ENCODE results near the gene PLEKHG5.
"Not testable (repeated sequence)": the region's sequence is repeated elsewhere in the genome, so short reads cannot be mapped to it uniquely, and the experiment has no call there.

PLEKHG5 gene

DNA sequence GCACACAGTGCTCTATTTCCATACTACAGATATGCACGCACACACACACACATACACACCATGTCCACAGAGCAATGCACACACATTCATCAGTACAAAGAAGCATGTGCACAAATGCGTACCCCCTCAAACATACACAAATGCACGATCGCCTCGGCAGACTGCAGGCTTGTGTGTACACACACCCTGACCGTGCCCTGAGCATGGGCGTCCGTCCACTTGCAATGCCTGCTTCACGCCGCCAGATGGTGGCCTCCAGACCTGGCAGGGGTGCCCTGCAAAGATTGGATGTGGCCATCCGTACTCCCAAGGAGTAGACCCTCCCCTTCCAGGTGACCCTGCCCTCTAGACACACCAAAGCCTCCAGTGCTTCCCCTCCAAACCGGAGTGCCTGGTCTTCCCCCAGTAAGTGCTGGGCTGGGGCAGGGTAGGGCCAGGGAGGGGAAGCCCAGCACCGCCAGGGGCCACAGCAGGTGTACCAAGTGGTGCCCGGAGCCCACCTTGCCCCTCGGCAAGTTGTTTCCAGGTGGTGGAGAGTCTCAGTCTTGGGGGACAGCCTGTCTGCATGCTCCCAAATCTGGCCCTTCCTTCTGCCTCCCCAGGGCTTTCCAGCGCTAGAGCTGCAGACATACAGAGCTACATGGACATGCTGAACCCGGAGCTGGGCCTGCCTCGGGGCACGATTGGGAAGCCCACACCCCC lies 46.3 kb downstream of the PLEKHG5 start:
- DNase-seq: peak; percentile 73 to 88

DNA sequence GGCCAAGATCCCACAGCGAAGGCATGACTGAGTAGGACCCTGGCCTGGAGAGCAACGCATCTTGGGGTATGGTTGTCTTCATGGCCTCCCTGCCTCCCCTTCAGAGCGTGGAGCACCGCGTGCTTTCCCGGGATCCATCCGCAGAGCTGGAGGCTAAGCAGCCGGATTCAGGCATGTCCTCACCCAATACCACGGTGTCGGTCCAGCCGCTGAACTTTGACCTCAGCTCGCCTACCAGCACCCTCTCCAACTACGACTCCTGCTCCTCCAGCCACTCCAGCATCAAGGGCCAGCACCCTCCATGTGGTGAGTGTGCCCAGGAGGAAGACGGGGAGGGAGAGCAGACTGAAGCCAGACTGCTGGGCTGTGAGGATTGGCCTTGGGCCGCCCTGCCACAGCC lies 47.1 kb downstream of the PLEKHG5 start:
- no peak for DNase-seq

GRCh38 chr1:6443339-6444115 lies 47.9 kb downstream of the PLEKHG5 start:
- DNase-seq: peak in 1 of 2 experiments; percentile 48

DNA sequence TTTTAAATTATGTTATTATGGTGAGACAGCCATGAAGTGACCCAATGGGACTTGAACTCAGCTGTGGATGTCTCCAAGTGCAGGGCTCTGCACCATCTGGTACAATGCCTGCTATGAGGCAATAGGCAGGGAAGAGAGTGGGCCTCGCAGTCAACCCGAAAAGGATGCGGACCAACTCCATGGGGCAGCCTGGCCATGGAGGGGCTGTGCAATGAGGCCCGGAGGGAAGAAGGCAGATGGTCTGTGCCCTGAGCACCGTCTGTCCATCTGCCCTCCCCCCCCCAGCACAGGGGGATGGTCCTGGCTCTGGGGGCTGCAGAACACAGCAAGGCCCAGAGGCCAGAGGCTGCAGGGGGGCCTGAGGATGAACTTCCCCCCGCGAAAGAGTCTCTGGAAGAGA lies 49.9 kb downstream of the PLEKHG5 start:
- no peak for DNase-seq

- peak in 1 of 2 experiments; percentile 86 for DNase-seq
These were observed 51.0 kb downstream of the PLEKHG5 start for GRCh38 chr1:6440198-6441126.

GRCh38 chr1:6438047-6438525 lies 53.4 kb downstream of the PLEKHG5 start:
- DNase-seq: peak; percentile 73 to 87

DNA sequence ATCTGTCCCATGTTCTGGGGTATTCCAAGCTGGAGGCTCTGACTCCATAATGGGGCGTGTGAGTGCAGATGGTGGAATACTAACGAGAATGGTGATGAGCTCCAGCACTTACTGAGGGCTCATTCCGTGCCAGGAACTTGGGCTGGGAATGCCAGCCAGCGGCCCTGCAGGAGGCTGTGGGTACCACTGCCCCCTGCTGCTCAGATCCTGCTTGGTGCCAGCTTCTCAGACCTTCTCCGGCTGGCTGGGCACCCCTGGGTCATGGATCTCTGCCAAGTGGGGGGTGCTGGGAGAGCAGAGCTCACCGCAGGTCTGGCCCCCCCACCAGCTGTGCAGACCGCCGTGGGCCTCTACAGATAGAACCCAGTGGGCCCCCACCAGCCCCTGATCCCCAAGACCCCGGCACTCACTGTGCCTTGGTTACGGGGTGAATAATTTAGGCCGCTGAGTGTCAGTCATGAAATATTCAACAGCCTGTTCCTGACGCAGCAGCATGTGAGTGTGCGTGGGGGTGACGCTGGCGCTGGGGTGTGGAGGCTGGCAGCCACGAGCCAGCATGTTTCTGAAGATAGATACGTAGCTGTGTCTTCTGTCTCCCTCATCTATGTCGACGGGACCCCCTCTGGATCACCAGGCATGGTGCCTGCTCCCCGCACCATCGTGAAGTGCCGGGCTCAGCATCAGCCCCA lies 54.3 kb downstream of the PLEKHG5 start:
- DNase-seq: peak in 1 of 2 experiments; percentile 74

DNA sequence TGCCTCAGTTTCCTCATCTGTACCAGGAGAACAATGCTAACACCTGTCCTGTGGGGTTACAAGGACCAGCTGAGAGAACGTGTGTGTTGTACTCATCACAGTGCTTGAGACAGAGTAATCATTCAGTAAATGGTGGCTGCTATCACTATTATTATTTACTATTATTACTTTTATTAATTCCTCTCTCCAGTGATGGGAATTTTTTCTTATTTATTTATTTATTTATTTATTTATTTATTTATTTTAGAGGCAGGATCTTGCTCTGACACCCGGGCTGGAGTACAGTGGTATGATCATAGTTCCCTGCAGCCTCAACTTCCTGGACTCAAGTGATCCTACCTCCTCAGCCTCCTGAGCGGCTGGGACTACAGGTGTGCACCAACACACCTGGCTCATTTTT lies 55.2 kb downstream of the PLEKHG5 start:
- DNase-seq: not testable (repeated sequence)

DNA sequence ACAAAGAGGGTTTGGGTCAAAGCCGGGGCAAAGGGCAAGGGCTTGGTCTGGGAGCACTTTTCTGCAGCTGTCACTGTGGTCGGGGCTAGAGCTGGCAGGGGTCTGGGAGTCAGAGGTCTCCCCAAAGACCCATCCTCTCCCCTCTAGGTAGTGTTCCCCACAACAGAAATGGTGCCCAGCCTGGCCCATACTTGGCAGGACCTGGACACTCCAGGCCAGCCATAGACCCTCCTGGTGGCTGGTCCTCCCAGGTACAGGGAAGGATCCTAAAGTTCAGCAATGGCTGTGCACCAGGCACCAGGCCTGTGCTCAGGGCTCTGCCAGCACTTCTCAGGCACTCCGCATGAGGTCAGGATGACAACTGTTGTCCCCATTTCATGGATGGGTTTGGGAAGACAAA lies 55.9 kb downstream of the PLEKHG5 start:
- DNase-seq: no peak

- DNase-seq: no peak
These were observed 56.3 kb downstream of the PLEKHG5 start for GRCh38 chr1:6435129-6435528.

GRCh38 chr1:6434186-6434585 lies 57.3 kb downstream of the PLEKHG5 start:
- DNase-seq: no peak

GRCh38 chr1:6431645-6432579 lies 59.6 kb downstream of the PLEKHG5 start:
- DNase-seq: not testable (repeated sequence)

DNA sequence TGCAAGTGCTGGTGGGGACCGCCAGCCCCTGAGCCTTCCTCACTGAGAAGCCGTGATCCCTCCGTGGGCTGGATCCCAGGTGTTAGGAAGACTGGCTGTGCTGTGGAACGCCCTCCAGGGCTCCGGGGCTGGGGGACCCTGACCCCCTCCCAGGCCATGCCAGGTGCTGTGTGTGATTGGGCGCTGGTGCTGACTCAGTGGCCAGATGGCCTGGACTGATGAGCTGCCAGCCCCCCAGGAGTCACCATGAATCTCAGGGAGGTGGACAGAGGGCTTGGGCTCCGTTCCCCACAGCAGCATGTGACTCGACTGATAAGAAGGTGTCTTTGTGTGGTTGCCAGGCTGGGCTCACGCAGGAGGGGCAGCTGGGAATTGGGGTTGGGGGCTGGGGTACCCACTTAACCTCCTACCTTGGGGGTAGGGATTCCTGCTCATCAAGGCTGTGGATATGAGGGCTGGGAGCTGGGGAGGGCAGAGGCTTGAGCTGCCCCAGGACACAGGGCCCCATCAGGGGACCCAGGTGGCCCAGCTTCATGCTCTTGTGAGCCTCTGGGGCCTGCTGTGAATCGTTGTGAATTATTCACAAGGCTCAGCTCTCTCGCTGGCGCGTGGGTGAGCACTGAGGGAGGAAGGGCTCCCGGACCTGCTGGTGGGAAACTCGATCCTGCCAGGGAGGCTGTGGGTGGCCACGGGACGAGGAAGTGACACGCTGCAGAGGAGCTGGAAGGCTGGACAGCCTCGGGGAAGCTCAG lies 61.6 kb downstream of the PLEKHG5 start:
- not testable (repeated sequence) for DNase-seq

DNA sequence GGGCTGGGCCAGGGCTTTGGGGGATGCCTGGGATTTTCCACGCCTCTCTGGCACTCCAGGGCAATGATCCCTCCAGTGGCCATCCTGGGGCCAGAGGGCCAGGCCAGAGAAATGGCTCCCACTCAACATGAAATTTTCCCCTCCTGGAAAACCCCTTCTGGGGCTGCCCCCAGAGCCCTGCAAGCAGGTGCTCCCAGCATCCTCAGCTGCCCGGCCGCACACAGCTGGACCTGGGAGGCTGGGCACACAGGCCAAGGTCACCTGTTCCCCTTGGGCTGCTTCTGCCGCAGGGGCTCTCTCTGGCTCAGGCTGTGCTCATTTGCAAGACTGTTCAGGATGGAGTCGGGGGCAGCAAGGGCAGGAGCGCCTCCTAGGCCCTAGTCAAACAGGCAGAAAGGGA lies 63.0 kb downstream of the PLEKHG5 start:
- not testable (repeated sequence) for DNase-seq

GRCh38 chr1:6427441-6428390 lies 63.8 kb downstream of the PLEKHG5 start:
- no peak for DNase-seq

DNA sequence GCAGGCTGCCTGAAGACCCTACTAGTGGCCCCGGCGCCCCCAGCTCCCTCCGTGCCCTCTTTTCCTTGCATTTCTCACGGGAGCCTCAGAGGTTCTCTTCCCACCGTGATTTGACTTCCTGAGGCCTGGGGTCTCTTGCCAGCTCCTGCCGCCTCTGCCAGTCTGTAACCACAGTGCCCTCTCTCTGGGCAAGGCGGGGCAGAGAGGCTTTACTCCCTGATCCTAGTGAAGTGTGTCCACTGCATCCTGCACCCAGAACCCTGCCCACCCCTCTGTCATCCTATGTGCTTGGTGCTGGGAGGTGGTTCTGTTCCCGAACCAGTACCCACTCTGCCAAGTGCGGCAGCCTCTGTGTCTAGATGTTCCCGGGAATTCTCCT lies 64.5 kb downstream of the PLEKHG5 start:
- DNase-seq: no peak

DNA sequence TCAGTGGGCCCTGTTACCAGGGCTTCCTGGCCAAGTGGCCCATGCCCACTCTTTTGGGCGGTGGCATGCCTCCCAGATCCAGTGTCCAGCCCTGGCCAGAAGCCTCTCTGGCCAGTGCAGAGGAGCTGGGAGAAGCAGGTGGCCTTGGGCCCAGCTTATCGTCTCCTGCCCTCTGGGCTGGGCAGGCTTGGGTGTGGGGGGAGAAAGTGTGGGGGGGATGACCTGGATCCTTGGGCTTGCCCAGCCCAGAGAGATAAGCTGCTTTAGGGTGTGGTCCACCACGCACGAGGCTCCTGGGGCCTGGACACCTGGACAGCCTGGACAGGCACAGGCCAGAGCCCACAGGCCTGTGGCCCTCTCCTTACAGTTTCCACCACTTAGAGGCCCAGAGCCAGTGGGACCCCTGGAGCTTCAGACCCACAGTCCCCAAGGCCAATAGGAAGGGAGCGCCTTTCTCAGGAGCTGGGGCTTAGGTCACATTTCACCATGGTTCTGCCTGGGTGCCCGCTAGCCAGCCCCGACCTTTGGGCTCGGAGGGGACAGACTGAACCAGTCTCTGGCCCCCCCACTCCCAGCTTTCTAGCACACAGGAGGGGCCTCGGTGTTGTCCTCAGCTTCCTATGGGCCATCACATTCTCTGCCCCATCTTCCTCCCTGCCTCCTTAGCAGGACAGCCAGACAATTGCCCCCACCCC lies 65.0 kb downstream of the PLEKHG5 start:
- DNase-seq: no peak

- DNase-seq: no peak
These were observed 65.8 kb downstream of the PLEKHG5 start for GRCh38 chr1:6425658-6426057.
